ENCODE results near the gene MRPL50.

The MRPL50 gene

GRCh38 chr9:101433229-101433628 lies 34.8 kb upstream of the MRPL50 start:
- Histone ChIP-seq H3K27me3 (ENCODE audit: control insufficient read depth in 1 of 2, insufficient read depth in 2 of 2, low read length in 2 of 2) (no peaks in the 10 kb centered on the region), H3K36me3 (ENCODE audit: insufficient read depth, low read length) (no peaks in the 10 kb centered on the region), H3K4me3 (ENCODE audit: low read depth in 1 of 2, low read length in 2 of 2) (no peak overlapping the region), H3K9me3 (ENCODE audit: low read length) (no peaks in the 10 kb centered on the region), H3K27ac (ENCODE audit: low read depth, low read length) (no peak overlapping the region), H3K9ac (ENCODE audit: low read length) (no peak overlapping the region), H3K4me1 (ENCODE audit: insufficient read depth, low read length) (peaks cover 12% of the 10 kb centered on the region)

- H3K9ac ChIP-seq (ENCODE audit: low read length), result no peak overlapping the region
- H3K27ac ChIP-seq (ENCODE audit: low read depth, low read length), result no peak overlapping the region
- H3K4me3 ChIP-seq (ENCODE audit: low read depth in 1 of 2, low read length in 2 of 2), result no peak overlapping the region
- no peaks in the 10 kb centered on the region for H3K9me3 ChIP-seq (ENCODE audit: low read length)
- no peaks in the 10 kb centered on the region for H3K36me3 ChIP-seq (ENCODE audit: insufficient read depth, low read length)
- H3K27me3 ChIP-seq (ENCODE audit: control insufficient read depth in 1 of 2, insufficient read depth in 2 of 2, low read length in 2 of 2), result no peaks in the 10 kb centered on the region
- peaks cover 12% of the 10 kb centered on the region for H3K4me1 ChIP-seq (ENCODE audit: insufficient read depth, low read length)
These were observed 34.3 kb upstream of the MRPL50 start for GRCh38 chr9:101432740-101433139.

- Histone ChIP-seq H3K36me3 (ENCODE audit: insufficient read depth, low read length) (no peaks in the 10 kb centered on the region), H3K9me3 (ENCODE audit: low read length) (no peaks in the 10 kb centered on the region), H3K4me1 (ENCODE audit: insufficient read depth, low read length) (peaks cover 12% of the 10 kb centered on the region), H3K27me3 (ENCODE audit: control insufficient read depth in 1 of 2, insufficient read depth in 2 of 2, low read length in 2 of 2) (no peaks in the 10 kb centered on the region), H3K9ac (ENCODE audit: low read length) (no peak overlapping the region), H3K4me3 (ENCODE audit: low read depth in 1 of 2, low read length in 2 of 2) (no peak overlapping the region), H3K27ac (ENCODE audit: low read depth, low read length) (no peak overlapping the region)
These were observed 33.8 kb upstream of the MRPL50 start for GRCh38 chr9:101432171-101432570.

GRCh38 chr9:101429736-101430135 lies 31.3 kb upstream of the MRPL50 start:
- Histone ChIP-seq H3K9ac (ENCODE audit: low read length) (no peak overlapping the region), H3K27ac (ENCODE audit: low read depth, low read length) (no peak overlapping the region), H3K9me3 (ENCODE audit: low read length) (no peaks in the 10 kb centered on the region), H3K4me1 (ENCODE audit: insufficient read depth, low read length) (peaks cover 6% of the 10 kb centered on the region), H3K4me3 (ENCODE audit: low read depth in 1 of 2, low read length in 2 of 2) (no peak overlapping the region), H3K36me3 (ENCODE audit: insufficient read depth, low read length) (no peaks in the 10 kb centered on the region), H3K27me3 (ENCODE audit: control insufficient read depth in 1 of 2, insufficient read depth in 2 of 2, low read length in 2 of 2) (no peaks in the 10 kb centered on the region)

GRCh38 chr9:101428909-101429308 lies 30.5 kb upstream of the MRPL50 start:
- no peaks in the 10 kb centered on the region for H3K27me3 ChIP-seq (ENCODE audit: control insufficient read depth in 1 of 2, insufficient read depth in 2 of 2, low read length in 2 of 2)
- H3K9ac ChIP-seq (ENCODE audit: low read length), result no peak overlapping the region
- no peaks in the 10 kb centered on the region for H3K4me1 ChIP-seq (ENCODE audit: insufficient read depth, low read length)
- no peak overlapping the region for H3K4me3 ChIP-seq (ENCODE audit: low read depth in 1 of 2, low read length in 2 of 2)
- no peaks in the 10 kb centered on the region for H3K9me3 ChIP-seq (ENCODE audit: low read length)
- no peak overlapping the region for H3K27ac ChIP-seq (ENCODE audit: low read depth, low read length)
- no peaks in the 10 kb centered on the region for H3K36me3 ChIP-seq (ENCODE audit: insufficient read depth, low read length)

GRCh38 chr9:101427957-101428655 lies 29.7 kb upstream of the MRPL50 start:
- H3K9me3 ChIP-seq (ENCODE audit: low read length), result no peaks in the 10 kb centered on the region
- no peak overlapping the region for H3K27ac ChIP-seq (ENCODE audit: low read depth, low read length)
- H3K4me1 ChIP-seq (ENCODE audit: insufficient read depth, low read length), result no peaks in the 10 kb centered on the region
- H3K9ac ChIP-seq (ENCODE audit: low read length), result no peak overlapping the region
- no peaks in the 10 kb centered on the region for H3K27me3 ChIP-seq (ENCODE audit: control insufficient read depth in 1 of 2, insufficient read depth in 2 of 2, low read length in 2 of 2)
- H3K4me3 ChIP-seq (ENCODE audit: low read depth in 1 of 2, low read length in 2 of 2), result no peak overlapping the region
- no peaks in the 10 kb centered on the region for H3K36me3 ChIP-seq (ENCODE audit: insufficient read depth, low read length)

GRCh38 chr9:101427358-101427757 lies 28.9 kb upstream of the MRPL50 start:
- no peak overlapping the region for H3K9ac ChIP-seq (ENCODE audit: low read length)
- no peaks in the 10 kb centered on the region for H3K27me3 ChIP-seq (ENCODE audit: control insufficient read depth in 1 of 2, insufficient read depth in 2 of 2, low read length in 2 of 2)
- H3K4me3 ChIP-seq (ENCODE audit: low read depth in 1 of 2, low read length in 2 of 2), result no peak overlapping the region
- H3K27ac ChIP-seq (ENCODE audit: low read depth, low read length), result no peak overlapping the region
- no peaks in the 10 kb centered on the region for H3K4me1 ChIP-seq (ENCODE audit: insufficient read depth, low read length)
- H3K9me3 ChIP-seq (ENCODE audit: low read length), result no peaks in the 10 kb centered on the region
- no peaks in the 10 kb centered on the region for H3K36me3 ChIP-seq (ENCODE audit: insufficient read depth, low read length)

- Histone ChIP-seq H3K9ac (ENCODE audit: low read length) (no peak overlapping the region), H3K4me3 (ENCODE audit: low read depth in 1 of 2, low read length in 2 of 2) (no peak overlapping the region), H3K27me3 (ENCODE audit: control insufficient read depth in 1 of 2, insufficient read depth in 2 of 2, low read length in 2 of 2) (no peaks in the 10 kb centered on the region), H3K27ac (ENCODE audit: low read depth, low read length) (no peak overlapping the region), H3K4me1 (ENCODE audit: insufficient read depth, low read length) (no peaks in the 10 kb centered on the region), H3K36me3 (ENCODE audit: insufficient read depth, low read length) (no peaks in the 10 kb centered on the region), H3K9me3 (ENCODE audit: low read length) (no peaks in the 10 kb centered on the region)
These were observed 23.2 kb upstream of the MRPL50 start for GRCh38 chr9:101421653-101422065.

GRCh38 chr9:101419863-101420262 lies 21.4 kb upstream of the MRPL50 start:
- Histone ChIP-seq H3K36me3 (ENCODE audit: insufficient read depth, low read length) (no peaks in the 10 kb centered on the region), H3K9me3 (ENCODE audit: low read length) (peaks cover 8% of the 10 kb centered on the region), H3K27ac (ENCODE audit: low read depth, low read length) (no peak overlapping the region)

GRCh38 chr9:101418518-101419430 lies 20.4 kb upstream of the MRPL50 start:
- Histone ChIP-seq H3K27me3 (ENCODE audit: control insufficient read depth in 1 of 2, insufficient read depth in 2 of 2, low read length in 2 of 2) (no peaks in the 10 kb centered on the region), H3K4me3 (ENCODE audit: low read depth in 1 of 2, low read length in 2 of 2) (no peak overlapping the region), H3K36me3 (ENCODE audit: insufficient read depth, low read length) (no peaks in the 10 kb centered on the region), H3K27ac (ENCODE audit: low read depth, low read length) (no peak overlapping the region), H3K9ac (ENCODE audit: low read length) (no peak overlapping the region), H3K9me3 (ENCODE audit: low read length) (peaks cover 16% of the 10 kb centered on the region), H3K4me1 (ENCODE audit: insufficient read depth, low read length) (no peaks in the 10 kb centered on the region)

More at GRCh38 chr9:101419863-101420262, 21.4 kb upstream of the MRPL50 start:
- Histone ChIP-seq H3K27me3 (ENCODE audit: control insufficient read depth in 1 of 2, insufficient read depth in 2 of 2, low read length in 2 of 2) (no peaks in the 10 kb centered on the region), H3K4me3 (ENCODE audit: low read depth in 1 of 2, low read length in 2 of 2) (no peak overlapping the region), H3K9ac (ENCODE audit: low read length) (no peak overlapping the region), H3K4me1 (ENCODE audit: insufficient read depth, low read length) (no peaks in the 10 kb centered on the region)

GRCh38 chr9:101417977-101418376 lies 19.6 kb upstream of the MRPL50 start:
- Histone ChIP-seq H3K27ac (ENCODE audit: low read depth, low read length) (no peak overlapping the region), H3K9me3 (ENCODE audit: low read length) (peaks cover 24% of the 10 kb centered on the region)

More at GRCh38 chr9:101417977-101418376, 19.6 kb upstream of the MRPL50 start:
- H3K9ac ChIP-seq (ENCODE audit: low read length), result no peak overlapping the region
- H3K4me1 ChIP-seq (ENCODE audit: insufficient read depth, low read length), result no peaks in the 10 kb centered on the region
- no peaks in the 10 kb centered on the region for H3K27me3 ChIP-seq (ENCODE audit: control insufficient read depth in 1 of 2, insufficient read depth in 2 of 2, low read length in 2 of 2)
- H3K4me3 ChIP-seq (ENCODE audit: low read depth in 1 of 2, low read length in 2 of 2), result no peak overlapping the region
- no peaks in the 10 kb centered on the region for H3K36me3 ChIP-seq (ENCODE audit: insufficient read depth, low read length)
